Spleen (tissue), 7 donors: Measurements from ENCODE around the gene CSTB.

Source experiments
- POLR2A ChIP-seq, 3 donors: fragments of 450-650 bp; IDR thresholded peaks; one replicate each; pipeline ENCODE4 v1.5.1; 2017; ENCODE audit warnings: antibody characterized with exemption in 3 of 3, mild to moderate bottlenecking in 1 of 3
- POLR2AphosphoS5 ChIP-seq, 3 donors: sonication (generic); formaldehyde crosslinking; IDR thresholded peaks; one replicate each; pipeline ENCODE4 v1.5.1; 2017; ENCODE audit warnings: antibody characterized with exemption in 3 of 3
- TF ChIP-seq, protein P1 (sequence below), 11 experiments: fragments of 200-600 bp in 7 of 11; fragments of 450-650 bp in 4 of 11; sonication (generic) in 4 of 11; IDR thresholded peaks in 8 of 11; conservative IDR thresholded peaks in 3 of 11; 1 replicate in 7 of 11; 2 replicates in 4 of 11; pipeline versions ENCODE4 v1.4.0 to v1.8.0; 2016 to 2021; ENCODE audit warnings: antibody characterized with exemption in 11 of 11, inconsistent platforms in 4 of 11, mild to moderate bottlenecking in 1 of 11
- donor health status: DM: no; HTN: no; CAD: no; lungs with moderate emphysema.
- donor health status: DM: no; HTN: no; CAD: no.
- donor health status: DM: no; HTN: no; CAD: no.

DNA sequence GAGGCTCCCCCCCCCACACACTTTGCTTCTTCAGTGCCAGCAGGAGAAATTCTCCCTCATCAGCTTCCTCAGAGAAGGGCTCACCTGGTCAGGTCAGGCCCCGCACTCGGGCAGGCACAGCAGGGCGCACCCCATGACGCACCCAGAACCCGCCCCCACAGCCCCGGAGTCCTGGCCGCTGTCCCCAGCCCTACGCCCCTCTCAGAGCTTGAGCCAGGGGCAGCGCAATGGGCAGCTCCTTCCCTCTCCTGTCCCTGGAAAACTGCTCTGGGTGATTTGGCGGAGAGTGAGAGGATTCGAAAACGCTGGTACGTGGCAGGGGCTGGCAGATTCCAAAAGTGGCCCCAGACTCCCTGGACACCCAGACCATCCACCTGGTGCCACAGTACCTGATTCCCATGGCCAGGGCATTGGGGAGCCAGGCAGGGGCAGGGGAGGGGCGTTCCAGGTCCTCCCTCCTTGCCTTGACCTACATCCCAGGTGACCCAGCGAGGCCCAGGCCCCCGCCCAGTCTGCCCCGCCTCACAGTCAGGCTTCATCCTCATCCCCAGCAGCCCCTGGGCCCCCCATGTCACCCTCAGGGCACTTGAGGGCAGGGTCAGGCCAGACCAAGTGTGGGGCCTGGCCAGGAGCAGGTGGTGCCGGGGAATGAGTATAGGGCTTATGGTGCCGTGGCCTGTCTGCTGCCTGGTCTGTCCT lies 37.0 kb upstream of the CSTB start:
- TF ChIP-seq, protein P1, sequence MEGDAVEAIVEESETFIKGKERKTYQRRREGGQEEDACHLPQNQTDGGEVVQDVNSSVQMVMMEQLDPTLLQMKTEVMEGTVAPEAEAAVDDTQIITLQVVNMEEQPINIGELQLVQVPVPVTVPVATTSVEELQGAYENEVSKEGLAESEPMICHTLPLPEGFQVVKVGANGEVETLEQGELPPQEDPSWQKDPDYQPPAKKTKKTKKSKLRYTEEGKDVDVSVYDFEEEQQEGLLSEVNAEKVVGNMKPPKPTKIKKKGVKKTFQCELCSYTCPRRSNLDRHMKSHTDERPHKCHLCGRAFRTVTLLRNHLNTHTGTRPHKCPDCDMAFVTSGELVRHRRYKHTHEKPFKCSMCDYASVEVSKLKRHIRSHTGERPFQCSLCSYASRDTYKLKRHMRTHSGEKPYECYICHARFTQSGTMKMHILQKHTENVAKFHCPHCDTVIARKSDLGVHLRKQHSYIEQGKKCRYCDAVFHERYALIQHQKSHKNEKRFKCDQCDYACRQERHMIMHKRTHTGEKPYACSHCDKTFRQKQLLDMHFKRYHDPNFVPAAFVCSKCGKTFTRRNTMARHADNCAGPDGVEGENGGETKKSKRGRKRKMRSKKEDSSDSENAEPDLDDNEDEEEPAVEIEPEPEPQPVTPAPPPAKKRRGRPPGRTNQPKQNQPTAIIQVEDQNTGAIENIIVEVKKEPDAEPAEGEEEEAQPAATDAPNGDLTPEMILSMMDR (IDR thresholded peaks at IDR 0.05 in 8 of 11, conservative IDR thresholded peaks at IDR 0.05 in 3 of 11) = no peak
- peak in 1 of 3 donors; percentile 8 for TF ChIP-seq POLR2AphosphoS5 (IDR thresholded peaks at IDR 0.05)
- TF ChIP-seq POLR2A (IDR thresholded peaks at IDR 0.05) = no peak
